SU-DHL-6 (cell line): ENCODE measurements around the gene ITSN1.
"Not testable (repeated sequence)": the region's sequence is repeated elsewhere in the genome, so short reads cannot be mapped to it uniquely, and the experiment has no call there.

Source experiments
- H2AFZ ChIP-seq: fragments of 200-600 bp; sonication (generic); 2 replicates; pipeline ENCODE4 v1.6.1; 2014; ENCODE audit warnings: low read depth, mild to moderate bottlenecking, moderate library complexity, mixed read lengths, antibody characterized with exemption, low read length; ENCODE audit not compliant: severe bottlenecking
- H3F3A ChIP-seq: fragments of 200-600 bp; shearing (Covaris generic); 2 replicates; pipeline ENCODE4 v1.6.0; 2016; ENCODE audit warnings: antibody characterized with exemption, mild to moderate bottlenecking; ENCODE audit not compliant: insufficient read depth
- H3K27ac ChIP-seq: fragments of 200-600 bp; sonication (generic); 2 replicates; pipeline ENCODE4 v1.5.1; 2016; ENCODE audit warnings: low read depth, mild to moderate bottlenecking, low read length, moderate library complexity, mixed read lengths
- H3K27me3 ChIP-seq: fragments of 200-600 bp; sonication (generic), shearing (Covaris generic); 2 replicates; pipeline ENCODE4 v1.6.0; 2014; ENCODE audit warnings: mild to moderate bottlenecking, low read length
- H3K36me3 ChIP-seq: fragments of 200-600 bp; sonication (generic); 2 replicates; pipeline ENCODE4 v1.6.1; 2014; ENCODE audit warnings: mild to moderate bottlenecking, low read length, mixed read lengths
- H3K4me2 ChIP-seq: fragments of 300-600, 200-600 bp; shearing (Covaris generic), sonication (generic); 2 replicates; pipeline ENCODE4 v1.6.0; 2014; ENCODE audit warnings: low read length, low read depth, mild to moderate bottlenecking; ENCODE audit not compliant: poor library complexity, severe bottlenecking
- H3K4me3 ChIP-seq: fragments of 200-600 bp; sonication (generic); 2 replicates; pipeline ENCODE4 v1.5.1; 2014; ENCODE audit warnings: antibody characterized with exemption, low read length, mild to moderate bottlenecking, mixed read lengths; ENCODE audit not compliant: insufficient read depth, poor library complexity, severe bottlenecking
- H3K79me2 ChIP-seq: fragments of 200-600 bp; sonication (generic); 2 replicates; pipeline ENCODE4 v1.6.1; 2014; ENCODE audit warnings: mild to moderate bottlenecking, low read length, moderate library complexity; ENCODE audit not compliant: insufficient read depth
- H3K9ac ChIP-seq: fragments of 200-600 bp; sonication (generic); 2 replicates; pipeline ENCODE4 v1.7.0; 2014; ENCODE audit warnings: mild to moderate bottlenecking, low read length
- H3K9me2 ChIP-seq: fragments of 200-600 bp; sonication (generic); replicated peaks from 2 replicates; pipeline ENCODE4 v1.6.1; 2014; ENCODE audit warnings: low read length; ENCODE audit not compliant: insufficient read depth
- H3K9me3 ChIP-seq: fragments of 200-600 bp; sonication (generic); 2 replicates; pipeline ENCODE4 v1.6.1; 2014; ENCODE audit warnings: low read length, mixed read lengths; ENCODE audit not compliant: insufficient read depth
- H4K20me1 ChIP-seq: fragments of 200-600 bp; sonication (generic); 2 replicates; pipeline ENCODE4 v1.6.1; 2014; ENCODE audit warnings: low read depth, mild to moderate bottlenecking, antibody characterized with exemption, low read length, moderate library complexity, mixed read lengths
- CTCF ChIP-seq: fragments of 200-600 bp; sonication (generic); IDR thresholded peaks from one replicate; pipeline ENCODE4 v1.5.1; 2017; ENCODE audit warnings: antibody characterized with exemption, mild to moderate bottlenecking, low read length, moderate library complexity; ENCODE audit not compliant: insufficient read depth, poor library complexity, severe bottlenecking
- EZH2phosphoT487 ChIP-seq: fragments of 200-600 bp; sonication (generic), shearing (Covaris generic); conservative IDR thresholded peaks from 2 replicates; pipeline ENCODE4 v1.6.1; 2018; ENCODE audit warnings: mild to moderate bottlenecking, antibody characterized with exemption, low read length, moderate library complexity, mixed read lengths

Gene ITSN1

GRCh38 chr21:33622253-33622652 lies 20.0 kb upstream of the ITSN1 start:
- Histone ChIP-seq H4K20me1 (no peaks in the 10 kb centered on the region), H3F3A (peaks cover 5% of the 10 kb centered on the region; the same call in 1 of the 2 replicates), H3K27ac (no peak overlapping the region), H2AFZ (no peak overlapping the region), H3K4me3 (no peak overlapping the region), H3K4me2 (no peak overlapping the region), H3K36me3 (peaks cover 2% of the 10 kb centered on the region; the same call in 1 of the 2 replicates), H3K9me3 (no peaks in the 10 kb centered on the region), H3K9me2 (no peaks in the 10 kb centered on the region), H3K79me2 (no peaks in the 10 kb centered on the region), H3K9ac (no peak overlapping the region), H3K27me3 (no peaks in the 10 kb centered on the region)
- TF ChIP-seq EZH2phosphoT487 = no peak
- TF ChIP-seq CTCF = no peak

DNA sequence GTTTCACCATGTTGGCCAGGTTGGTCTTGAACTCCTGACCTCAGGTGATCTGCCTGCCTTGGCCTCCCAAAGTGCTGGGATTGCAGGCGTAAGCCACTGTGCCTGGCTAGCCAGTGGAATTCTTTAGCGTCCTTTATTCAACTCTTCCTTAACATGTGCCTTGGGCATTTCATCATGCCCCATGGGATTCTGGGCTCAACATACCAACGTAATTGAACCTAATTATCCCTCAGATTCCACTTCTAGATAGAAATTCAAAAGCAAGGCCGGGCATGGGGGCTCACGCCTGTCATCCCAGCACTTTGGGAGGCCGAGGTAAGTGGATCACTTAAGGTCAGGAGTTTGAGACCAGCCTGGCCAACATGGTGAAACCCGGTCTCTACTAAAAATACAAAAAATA lies 16.1 kb upstream of the ITSN1 start:
- H3K4me3 ChIP-seq, H3F3A ChIP-seq, H3K36me3 ChIP-seq, H3K27ac ChIP-seq, H3K27me3 ChIP-seq, H3K9ac ChIP-seq, H3K9me2 ChIP-seq, H3K79me2 ChIP-seq, H3K9me3 ChIP-seq, H4K20me1 ChIP-seq, H2AFZ ChIP-seq, H3K4me2 ChIP-seq: not testable (repeated sequence)

DNA sequence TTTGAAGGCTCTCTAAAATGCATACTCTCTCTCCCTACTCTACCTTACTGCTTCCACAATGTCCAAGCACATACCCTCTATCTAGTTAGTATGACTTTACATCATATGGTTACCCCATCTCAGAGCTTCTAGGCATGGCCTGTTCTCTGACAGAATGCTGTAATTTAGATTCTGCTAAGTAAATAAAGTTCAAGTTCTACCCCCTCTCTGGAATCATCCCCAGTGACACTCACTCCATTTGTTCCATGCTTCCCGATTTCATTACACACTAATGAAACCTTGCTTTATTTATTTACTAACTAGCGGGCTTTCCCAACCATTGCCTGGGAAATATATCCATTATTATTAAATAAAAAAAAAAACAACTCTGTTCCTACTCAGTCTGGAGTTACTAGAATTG lies 8.0 kb upstream of the ITSN1 start:
- H3K79me2 ChIP-seq = no peaks in the 10 kb centered on the region
- H4K20me1 ChIP-seq = no peaks in the 10 kb centered on the region
- no peaks in the 10 kb centered on the region for H3K9me3 ChIP-seq
- no peak overlapping the region for H3K4me3 ChIP-seq
- no peak overlapping the region for H2AFZ ChIP-seq
- no peak overlapping the region for H3K27ac ChIP-seq
- no peaks in the 10 kb centered on the region for H3K27me3 ChIP-seq
- TF ChIP-seq CTCF (no peak), EZH2phosphoT487 (no peak)
- no peaks in the 10 kb centered on the region for H3K9me2 ChIP-seq
- peaks cover 6% of the 10 kb centered on the region; the same call in 1 of the 2 replicates for H3K36me3 ChIP-seq
- no peaks in the 10 kb centered on the region for H3F3A ChIP-seq
- no peak overlapping the region for H3K9ac ChIP-seq
- no peak overlapping the region for H3K4me2 ChIP-seq

DNA sequence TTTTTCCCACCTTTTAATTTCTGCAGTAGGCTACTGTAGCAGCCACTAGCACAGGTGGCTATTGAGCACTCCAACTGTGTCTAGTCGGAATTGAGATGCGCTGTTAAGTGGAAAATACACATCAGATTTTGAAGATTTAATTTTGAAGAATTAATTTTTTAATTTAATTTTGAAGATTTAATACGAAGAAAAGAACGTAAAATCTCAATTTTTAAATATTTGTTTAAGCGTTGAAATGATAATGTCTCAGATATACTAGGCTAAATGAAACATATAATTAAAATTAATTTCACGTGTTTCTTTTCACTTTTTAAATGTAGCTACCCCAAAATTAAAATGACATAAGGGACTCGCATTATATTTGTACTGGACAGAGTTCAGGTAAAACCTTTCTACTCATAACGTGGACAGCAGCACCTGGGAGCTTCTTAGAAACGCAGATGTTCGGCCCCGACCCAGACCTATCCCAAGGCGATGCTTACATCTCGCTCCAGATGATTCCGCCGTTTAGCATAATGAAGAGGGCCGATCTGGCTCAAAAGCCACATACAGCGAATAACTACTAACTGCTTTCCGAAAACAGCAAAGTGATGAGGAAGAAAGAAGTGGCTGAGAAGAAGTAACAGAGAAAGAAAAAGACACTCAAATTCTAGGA lies 1.5 kb upstream of the ITSN1 start:
- no peaks in the 10 kb centered on the region for H3K9me2 ChIP-seq
- peaks cover 5% of the 10 kb centered on the region; the same call in 1 of the 2 replicates for H3K79me2 ChIP-seq
- no peaks in the 10 kb centered on the region for H4K20me1 ChIP-seq
- H3K9ac ChIP-seq = peak overlapping the region; percentile 63
- no peaks in the 10 kb centered on the region for H3K36me3 ChIP-seq
- H3F3A ChIP-seq = 0 out of 2 replicates have a peak, but pooled peaks cover 5% of the 10 kb centered on the region
- peak overlapping the region; percentile 68 for H3K4me2 ChIP-seq
- peak overlapping the region; percentile 61 for H2AFZ ChIP-seq
- no peak for TF ChIP-seq CTCF
- TF ChIP-seq EZH2phosphoT487 = no peak
- no peaks in the 10 kb centered on the region for H3K9me3 ChIP-seq
- no peaks in the 10 kb centered on the region for H3K27me3 ChIP-seq
- peak overlapping the region; percentile 64 for H3K4me3 ChIP-seq
- no peak overlapping the region for H3K27ac ChIP-seq
